Right lung (tissue), 5 donors: ENCODE measurements around the gene ICA1. TPM values are rescaled to one million over a fixed set of nuclear protein-coding genes. Genes with fewer than 3 reads are reported as not detected.

Source experiments
- DNase-seq, 2 donors: peaks; one replicate each; pipeline ENCODE4 v3.0.0-alpha.2; 2013
- polyA plus RNA-seq, 5 donors: library from polyadenylated mRNA; unstranded; fragments of 120-200 nt; gene quantifications; one replicate each; pipeline versions ENCODE4 v1.2.1 to v1.2.3, GENCODE V29; 2013; ENCODE audit warnings: inconsistent platforms in 1 of 5, low replicate concordance in 1 of 5; ENCODE audit not compliant: insufficient read length in 5 of 5, insufficient read depth in 1 of 5

The ICA1 gene
- polyA plus RNA-seq, 5 donors: 34.5 to 48.9 (median 37.5) TPM

- no peak for DNase-seq
Measured at GRCh38 chr7:8162181-8162580, 99.8 kb downstream of the ICA1 start.

GRCh38 chr7:8161364-8161828 is 100.6 kb downstream of the ICA1 start:
- no peak for DNase-seq

- no peak for DNase-seq
Measured at GRCh38 chr7:8160779-8161345, 101.1 kb downstream of the ICA1 start.

- no peak for DNase-seq
Measured at GRCh38 chr7:8160250-8160649, 101.7 kb downstream of the ICA1 start.

GRCh38 chr7:8159595-8159994 is 102.4 kb downstream of the ICA1 start:
- DNase-seq: no peak

- no peak for DNase-seq
Measured at GRCh38 chr7:8157296-8157695, 104.7 kb downstream of the ICA1 start.

GRCh38 chr7:8155836-8156235 is 106.1 kb downstream of the ICA1 start:
- DNase-seq: no peak

GRCh38 chr7:8154272-8154671 is 107.7 kb downstream of the ICA1 start:
- no peak for DNase-seq

- no peak for DNase-seq
Measured at GRCh38 chr7:8152489-8153192, 109.3 kb downstream of the ICA1 start.

- no peak for DNase-seq
Measured at GRCh38 chr7:8151161-8151725, 110.7 kb downstream of the ICA1 start.

- DNase-seq: no peak
Measured at GRCh38 chr7:8149222-8149621, 112.7 kb downstream of the ICA1 start.

- DNase-seq: no peak
Measured at GRCh38 chr7:8147760-8148463, 114.1 kb downstream of the ICA1 start.

- no peak for DNase-seq
Measured at GRCh38 chr7:8146788-8147413, 115.1 kb downstream of the ICA1 start.

- no peak for DNase-seq
Measured at GRCh38 chr7:8146106-8146787, 115.7 kb downstream of the ICA1 start.

GRCh38 chr7:8144856-8145255 is 117.1 kb downstream of the ICA1 start:
- no peak for DNase-seq

- DNase-seq: no peak
Measured at GRCh38 chr7:8143151-8143874, 118.7 kb downstream of the ICA1 start.

- DNase-seq: no peak
Measured at GRCh38 chr7:8142477-8142876, 119.5 kb downstream of the ICA1 start.

GRCh38 chr7:8141070-8141469 is 120.9 kb downstream of the ICA1 start:
- no peak for DNase-seq

GRCh38 chr7:8136051-8136730 is 125.8 kb downstream of the ICA1 start:
- no peak for DNase-seq

GRCh38 chr7:8135417-8135816 is 126.5 kb downstream of the ICA1 start:
- DNase-seq: no peak
